ENCODE results near the gene ZDHHC5.

Gene ZDHHC5

DNA sequence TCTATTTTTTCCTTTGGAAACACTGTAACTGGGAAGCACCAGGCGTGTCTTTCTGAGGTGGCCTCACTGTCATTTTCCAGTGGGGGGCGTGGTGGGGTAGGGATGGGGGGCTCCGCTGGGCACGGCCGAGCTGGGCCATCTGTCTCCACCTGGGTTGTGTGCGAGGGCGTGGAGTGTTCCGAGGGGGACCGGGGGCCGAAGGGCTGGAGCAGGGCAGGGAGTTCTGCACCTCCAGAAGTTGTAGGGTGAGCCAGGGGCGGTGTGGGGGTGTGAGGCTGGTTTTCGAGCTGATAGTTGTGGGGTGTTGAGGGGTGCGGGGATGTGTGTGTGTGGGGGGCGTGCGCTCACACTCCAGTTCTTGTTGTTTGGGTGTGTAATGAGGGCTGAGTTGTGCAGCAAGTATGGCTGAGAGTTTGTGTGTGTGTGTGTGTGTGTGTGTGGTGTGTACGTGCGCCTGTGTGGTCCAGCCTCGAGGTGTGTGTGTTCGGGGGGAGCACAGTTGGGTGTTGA is 29.0 kb upstream of the ZDHHC5 start:
- H3K4me3 ChIP-seq (ENCODE audit: low read depth in 1 of 2, low read length in 2 of 2), result peak overlapping the region; percentile 24 to 61; a peak in 3 of 4 replicates
- peak overlapping the region; percentile 64 for H3K9ac ChIP-seq (ENCODE audit: low read depth, low read length)
- DNase-seq (peak; percentile 49), ATAC-seq (ENCODE audit: insufficient read depth, low read depth) (peak; percentile 8)
- no peak for TF ChIP-seq EZH2 (IDR thresholded peaks at IDR 0.05; ENCODE audit: borderline replicate concordance, low read depth, low read length, severe bottlenecking)
- peak; percentile 37 for TF ChIP-seq CTCF (IDR thresholded peaks at IDR 0.05; ENCODE audit: borderline replicate concordance, extremely low read depth, low read length, poor library complexity, severe bottlenecking)
- peak overlapping the region; percentile 92 for H3K27ac ChIP-seq (ENCODE audit: low read length)
- H2AFZ ChIP-seq (ENCODE audit: low read depth, low read length), result peak overlapping the region; percentile 67
- H3K27me3 ChIP-seq (ENCODE audit: insufficient read depth, low read length, poor library complexity), result no peaks in the 10 kb centered on the region
- no peaks in the 10 kb centered on the region for H4K20me1 ChIP-seq (ENCODE audit: insufficient read depth, low read length)
- H3K4me2 ChIP-seq (ENCODE audit: insufficient read depth, low read length), result peak overlapping the region; percentile 72
- no peaks in the 10 kb centered on the region for H3K36me3 ChIP-seq (ENCODE audit: insufficient read depth, low read length)
- no peaks in the 10 kb centered on the region for H3K9me3 ChIP-seq (ENCODE audit: insufficient read depth, low read length, severe bottlenecking)
- H3K4me1 ChIP-seq (ENCODE audit: insufficient read depth, low read length), result peaks cover 41% of the 10 kb centered on the region
- 0 out of 2 replicates have a peak, but pooled peaks cover 4% of the 10 kb centered on the region for H3K79me2 ChIP-seq (ENCODE audit: insufficient read depth, low read length)

GRCh38 chr11:57639321-57640067 is 28.4 kb upstream of the ZDHHC5 start:
- Histone ChIP-seq H3K27ac (ENCODE audit: low read length) (peak overlapping the region; percentile 92), H4K20me1 (ENCODE audit: insufficient read depth, low read length) (no peaks in the 10 kb centered on the region), H3K9ac (ENCODE audit: low read depth, low read length) (peak overlapping the region; percentile 64), H3K9me3 (ENCODE audit: insufficient read depth, low read length, severe bottlenecking) (no peaks in the 10 kb centered on the region), H3K4me2 (ENCODE audit: insufficient read depth, low read length) (peak overlapping the region; percentile 72), H3K79me2 (ENCODE audit: insufficient read depth, low read length) (0 out of 2 replicates have a peak, but pooled peaks cover 4% of the 10 kb centered on the region), H3K4me3 (ENCODE audit: low read depth in 1 of 2, low read length in 2 of 2) (peak overlapping the region in 1 of 2 experiments; percentile 61; a peak in 2 of 4 replicates), H2AFZ (ENCODE audit: low read depth, low read length) (peak overlapping the region; percentile 67), H3K36me3 (ENCODE audit: insufficient read depth, low read length) (no peaks in the 10 kb centered on the region), H3K4me1 (ENCODE audit: insufficient read depth, low read length) (peaks cover 42% of the 10 kb centered on the region), H3K27me3 (ENCODE audit: insufficient read depth, low read length, poor library complexity) (no peaks in the 10 kb centered on the region)
- ATAC-seq (ENCODE audit: insufficient read depth, low read depth) (peak; percentile 89), DNase-seq (peak; percentile 98)
- no peak for TF ChIP-seq EZH2 (IDR thresholded peaks at IDR 0.05; ENCODE audit: borderline replicate concordance, low read depth, low read length, severe bottlenecking)
- TF ChIP-seq CTCF (IDR thresholded peaks at IDR 0.05; ENCODE audit: borderline replicate concordance, extremely low read depth, low read length, poor library complexity, severe bottlenecking), result peak; percentile 49

GRCh38 chr11:57640068-57640800 is 27.7 kb upstream of the ZDHHC5 start:
- Histone ChIP-seq H3K9ac (ENCODE audit: low read depth, low read length) (peak overlapping the region; percentile 60), H4K20me1 (ENCODE audit: insufficient read depth, low read length) (no peaks in the 10 kb centered on the region), H3K27ac (ENCODE audit: low read length) (peak overlapping the region; percentile 92), H3K4me2 (ENCODE audit: insufficient read depth, low read length) (peak overlapping the region; percentile 72), H3K9me3 (ENCODE audit: insufficient read depth, low read length, severe bottlenecking) (no peaks in the 10 kb centered on the region), H3K79me2 (ENCODE audit: insufficient read depth, low read length) (0 out of 2 replicates have a peak, but pooled peaks cover 4% of the 10 kb centered on the region), H3K27me3 (ENCODE audit: insufficient read depth, low read length, poor library complexity) (no peaks in the 10 kb centered on the region), H3K36me3 (ENCODE audit: insufficient read depth, low read length) (no peaks in the 10 kb centered on the region), H3K4me1 (ENCODE audit: insufficient read depth, low read length) (peaks cover 45% of the 10 kb centered on the region), H3K4me3 (ENCODE audit: low read depth in 1 of 2, low read length in 2 of 2) (peak overlapping the region in 1 of 2 experiments; percentile 61; a peak in 1 of 4 replicates), H2AFZ (ENCODE audit: low read depth, low read length) (peak overlapping the region; percentile 67; the same call in 1 of the 2 replicates)
- ATAC-seq (ENCODE audit: insufficient read depth, low read depth) (no peak), DNase-seq (no peak)
- no peak for TF ChIP-seq CTCF (IDR thresholded peaks at IDR 0.05; ENCODE audit: borderline replicate concordance, extremely low read depth, low read length, poor library complexity, severe bottlenecking)
- no peak for TF ChIP-seq EZH2 (IDR thresholded peaks at IDR 0.05; ENCODE audit: borderline replicate concordance, low read depth, low read length, severe bottlenecking)

All from DND-41 (cell line).